ENCODE data around the gene ADAM15. TPM values are rescaled to one million over a fixed set of nuclear protein-coding genes. Genes with fewer than 3 reads are reported as not detected.
A peak's percentile ranks its signal among the peaks of the same experiment; 100 is the strongest.

Gene ADAM15
- total RNA-seq, 1 experiment from 2014 or later, result 30.6 TPM

- Histone ChIP-seq H2BK5ac (ENCODE audit: insufficient read length, low read length) (no peak overlapping the region), H2BK12ac (ENCODE audit: insufficient read length, low read depth, low read length) (no peak overlapping the region), H3K27ac (ENCODE audit: insufficient read length, low read depth, low read length) (no peak overlapping the region), H3K4me1 (ENCODE audit: insufficient read depth, low read length) (peaks cover 5% of the 10 kb centered on the region; the same call in 1 of the 2 replicates), H4K91ac (ENCODE audit: insufficient read length, low read depth, low read length) (no peak overlapping the region), H2AFZ (ENCODE audit: low read length) (no peak overlapping the region), H3K79me1 (ENCODE audit: insufficient read depth, low read depth, low read length, poor library complexity, severe bottlenecking) (no peaks in the 10 kb centered on the region), H3K9ac (ENCODE audit: extremely low read depth, insufficient read length, low read length) (no peak overlapping the region), H3T11ph (ENCODE audit: low read length) (no peak overlapping the region), H2BK20ac (ENCODE audit: low read depth, low read length, poor library complexity, severe bottlenecking) (no peak overlapping the region), H3K27me3 (ENCODE audit: insufficient read depth, low read length) (no peaks in the 10 kb centered on the region), H4K8ac (replicated peaks; ENCODE audit: insufficient read length, low read depth, low read length) (no peak overlapping the region), H2AK5ac (ENCODE audit: insufficient read length, low read length) (no peak overlapping the region), H3K4me2 (ENCODE audit: insufficient read depth, insufficient read length, low read length) (no peak overlapping the region), H4K20me1 (ENCODE audit: control insufficient read depth, insufficient read depth, insufficient read length) (no peaks in the 10 kb centered on the region), H3K79me2 (ENCODE audit: insufficient read depth, low read length) (no peaks in the 10 kb centered on the region; the same call in 1 of the 2 replicates), H2BK120ac (ENCODE audit: low read depth, low read length, poor library complexity, severe bottlenecking) (no peak overlapping the region), H3K4ac (ENCODE audit: low read depth, low read length) (no peak overlapping the region), H3K23me2 (ENCODE audit: insufficient read length, low read depth, low read length, poor library complexity, severe bottlenecking) (peaks cover 19% of the 10 kb centered on the region), H2BK15ac (ENCODE audit: low read depth, low read length) (no peak overlapping the region), H3K9me3 (ENCODE audit: control insufficient read depth, low read depth, low read length) (no peaks in the 10 kb centered on the region), H3K18ac (ENCODE audit: insufficient read length, low read depth, low read length) (no peak overlapping the region), H3K14ac (ENCODE audit: insufficient read depth, low read length) (no peak overlapping the region), H3K56ac (ENCODE audit: insufficient read length, low read depth, low read length) (no peak overlapping the region), H3K23ac (ENCODE audit: insufficient read length, low read depth, low read length) (no peak overlapping the region), H4K5ac (ENCODE audit: insufficient read length, low read depth, low read length) (no peak overlapping the region)
- Mint-ChIP-seq H3K9me3 (no peaks in the 10 kb centered on the region; a peak in 1 of 5 replicates), H3K27ac (peak overlapping the region in 1 of 3 experiments; percentile 37; a peak in 2 of 7 replicates), H3K27me3 (ENCODE audit: low read depth) (no peaks in the 10 kb centered on the region), H3K36me3 (ENCODE audit: insufficient read depth in 1 of 3, low read depth in 3 of 3) (no peaks in the 10 kb centered on the region; a peak in 2 of 7 replicates), H3K4me1 (peaks cover 38 to 47% of the 10 kb centered on the region in 2 experiments), H3K4me3 (peak overlapping the region in 1 of 2 experiments; percentile 52; a peak in 2 of 5 replicates)
- TF ChIP-seq, protein P1, sequence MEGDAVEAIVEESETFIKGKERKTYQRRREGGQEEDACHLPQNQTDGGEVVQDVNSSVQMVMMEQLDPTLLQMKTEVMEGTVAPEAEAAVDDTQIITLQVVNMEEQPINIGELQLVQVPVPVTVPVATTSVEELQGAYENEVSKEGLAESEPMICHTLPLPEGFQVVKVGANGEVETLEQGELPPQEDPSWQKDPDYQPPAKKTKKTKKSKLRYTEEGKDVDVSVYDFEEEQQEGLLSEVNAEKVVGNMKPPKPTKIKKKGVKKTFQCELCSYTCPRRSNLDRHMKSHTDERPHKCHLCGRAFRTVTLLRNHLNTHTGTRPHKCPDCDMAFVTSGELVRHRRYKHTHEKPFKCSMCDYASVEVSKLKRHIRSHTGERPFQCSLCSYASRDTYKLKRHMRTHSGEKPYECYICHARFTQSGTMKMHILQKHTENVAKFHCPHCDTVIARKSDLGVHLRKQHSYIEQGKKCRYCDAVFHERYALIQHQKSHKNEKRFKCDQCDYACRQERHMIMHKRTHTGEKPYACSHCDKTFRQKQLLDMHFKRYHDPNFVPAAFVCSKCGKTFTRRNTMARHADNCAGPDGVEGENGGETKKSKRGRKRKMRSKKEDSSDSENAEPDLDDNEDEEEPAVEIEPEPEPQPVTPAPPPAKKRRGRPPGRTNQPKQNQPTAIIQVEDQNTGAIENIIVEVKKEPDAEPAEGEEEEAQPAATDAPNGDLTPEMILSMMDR (conservative IDR thresholded peaks at IDR 0.05), result no peak
- WGBS (ENCODE audit: extremely low coverage, insufficient read length, low lambda C conversion rate), result no CpG with 5 or more reads among the region's 17 CpGs
- DNase-seq, result no peak
These were observed 45.8 kb upstream of the ADAM15 start for GRCh38 chr1:155005076-155006011.
